Measurements from ENCODE around the gene ZFAND6.

DNA sequence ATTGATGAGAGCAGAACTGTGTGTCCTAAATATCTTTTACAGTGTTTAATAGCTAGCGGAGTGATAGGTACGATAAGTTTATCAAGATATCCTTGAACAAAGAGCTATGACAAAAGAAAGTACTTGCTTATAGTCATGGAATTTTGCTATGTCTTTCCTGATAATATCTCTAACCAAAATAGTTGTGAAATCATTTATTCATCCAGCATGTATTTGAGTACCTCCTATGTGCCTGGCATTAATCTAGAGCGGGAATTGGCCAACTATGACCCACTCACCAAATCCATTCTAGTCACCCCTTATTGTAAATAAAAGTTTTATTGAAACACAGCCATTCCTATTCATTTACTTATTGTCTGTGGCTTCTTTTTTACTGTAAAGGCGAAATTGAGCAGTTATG, 46.6 kb downstream of the ZFAND6 start:
- no peak for TF ChIP-seq CTCF (IDR thresholded peaks at IDR 0.05; ENCODE audit: low read length)
- TF ChIP-seq EZH2 (IDR thresholded peaks at IDR 0.05; ENCODE audit: borderline replicate concordance, low read length): no peak

Measured in OCI-LY1 (cell line).